ENCODE measurements around the gene ERN1.

The ERN1 gene

DNA sequence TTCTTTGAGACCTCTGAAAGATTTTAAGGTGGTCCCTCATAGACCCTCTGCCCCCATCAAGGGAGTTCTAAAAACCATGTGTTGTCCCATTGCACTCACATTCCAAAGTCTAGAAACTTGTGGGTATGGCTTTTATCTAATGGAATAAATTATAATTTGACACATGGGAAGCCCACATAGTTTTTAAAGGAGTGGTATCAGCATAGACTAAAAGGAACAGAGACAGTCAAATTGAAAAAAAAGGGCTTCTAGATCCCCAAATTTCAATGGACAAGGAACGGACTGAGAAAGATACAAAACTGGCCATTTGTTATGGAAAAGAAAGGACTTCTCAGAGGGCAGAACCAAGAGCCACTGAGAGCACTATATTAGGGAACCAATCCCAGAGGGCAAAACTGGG lies 60.8 kb downstream of the ERN1 start:
- no peak for DNase-seq (ENCODE audit: extremely low read depth, low read depth)
- TF ChIP-seq, protein P1, sequence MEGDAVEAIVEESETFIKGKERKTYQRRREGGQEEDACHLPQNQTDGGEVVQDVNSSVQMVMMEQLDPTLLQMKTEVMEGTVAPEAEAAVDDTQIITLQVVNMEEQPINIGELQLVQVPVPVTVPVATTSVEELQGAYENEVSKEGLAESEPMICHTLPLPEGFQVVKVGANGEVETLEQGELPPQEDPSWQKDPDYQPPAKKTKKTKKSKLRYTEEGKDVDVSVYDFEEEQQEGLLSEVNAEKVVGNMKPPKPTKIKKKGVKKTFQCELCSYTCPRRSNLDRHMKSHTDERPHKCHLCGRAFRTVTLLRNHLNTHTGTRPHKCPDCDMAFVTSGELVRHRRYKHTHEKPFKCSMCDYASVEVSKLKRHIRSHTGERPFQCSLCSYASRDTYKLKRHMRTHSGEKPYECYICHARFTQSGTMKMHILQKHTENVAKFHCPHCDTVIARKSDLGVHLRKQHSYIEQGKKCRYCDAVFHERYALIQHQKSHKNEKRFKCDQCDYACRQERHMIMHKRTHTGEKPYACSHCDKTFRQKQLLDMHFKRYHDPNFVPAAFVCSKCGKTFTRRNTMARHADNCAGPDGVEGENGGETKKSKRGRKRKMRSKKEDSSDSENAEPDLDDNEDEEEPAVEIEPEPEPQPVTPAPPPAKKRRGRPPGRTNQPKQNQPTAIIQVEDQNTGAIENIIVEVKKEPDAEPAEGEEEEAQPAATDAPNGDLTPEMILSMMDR (IDR thresholded peaks at IDR 0.05; ENCODE audit: low read depth, low read length): no peak

DNA sequence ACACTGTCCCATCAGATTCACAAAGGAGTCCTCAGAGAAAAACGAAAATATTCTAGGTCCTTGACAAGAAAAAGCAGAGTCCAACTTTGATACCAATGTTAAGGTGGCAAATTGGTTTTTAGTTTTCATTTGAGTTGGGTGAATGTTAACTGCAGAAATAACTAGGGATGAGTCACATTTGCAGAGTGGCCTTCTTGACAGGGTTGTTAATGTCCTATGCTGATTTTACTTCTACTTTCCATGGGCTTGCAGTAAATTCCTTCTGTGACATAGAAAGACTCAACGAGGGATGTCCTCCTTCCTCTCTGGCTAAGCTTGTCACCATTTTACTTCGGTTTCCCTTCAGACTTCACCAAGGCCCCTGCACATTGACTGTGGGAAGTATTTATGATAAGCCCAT lies 62.3 kb downstream of the ERN1 start:
- TF ChIP-seq, protein P1 (IDR thresholded peaks at IDR 0.05; ENCODE audit: low read depth, low read length): no peak
- DNase-seq (ENCODE audit: extremely low read depth, low read depth): no peak

DNA sequence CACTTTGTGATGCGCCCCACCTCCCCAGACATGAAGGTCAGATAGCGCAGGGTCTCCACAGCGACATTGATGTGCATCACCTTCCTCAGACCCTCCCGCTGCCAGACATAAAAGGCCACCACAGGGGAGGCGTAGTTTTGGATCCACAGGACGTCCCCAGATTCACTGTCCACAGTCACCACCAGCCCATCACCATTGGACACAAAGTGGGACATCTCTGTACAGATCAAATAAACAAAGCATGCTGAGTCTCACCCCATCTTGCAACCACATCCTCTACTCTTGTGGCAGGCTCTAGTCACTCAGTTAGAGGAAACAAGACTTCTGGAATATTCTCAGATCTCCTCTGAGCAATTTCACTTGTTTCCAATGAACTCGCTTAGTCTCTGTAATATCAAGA lies 63.2 kb downstream of the ERN1 start:
- TF ChIP-seq, protein P1 (IDR thresholded peaks at IDR 0.05; ENCODE audit: low read depth, low read length): no peak
- no peak for DNase-seq (ENCODE audit: extremely low read depth, low read depth)

DNA sequence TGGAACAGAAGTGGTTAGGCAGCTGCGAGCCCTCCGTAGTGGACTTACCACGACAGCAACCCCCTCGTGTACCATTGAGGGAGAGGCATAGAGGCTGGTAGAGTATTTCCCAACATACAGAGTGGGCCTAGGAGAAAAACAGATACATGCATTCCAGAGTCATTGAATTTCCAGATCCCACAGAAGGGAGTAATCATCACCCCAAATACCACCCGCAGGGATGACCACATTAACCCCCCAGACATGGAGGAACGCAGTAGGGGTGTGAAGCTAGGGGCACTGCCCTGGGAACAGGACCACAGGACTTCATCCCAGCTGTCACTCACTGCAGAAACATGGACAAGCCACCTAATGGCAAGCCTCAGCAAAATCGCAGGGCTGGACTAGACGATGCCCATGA lies 64.8 kb downstream of the ERN1 start:
- no peak for DNase-seq (ENCODE audit: extremely low read depth, low read depth)
- TF ChIP-seq, protein P1 (IDR thresholded peaks at IDR 0.05; ENCODE audit: low read depth, low read length): no peak

DNA sequence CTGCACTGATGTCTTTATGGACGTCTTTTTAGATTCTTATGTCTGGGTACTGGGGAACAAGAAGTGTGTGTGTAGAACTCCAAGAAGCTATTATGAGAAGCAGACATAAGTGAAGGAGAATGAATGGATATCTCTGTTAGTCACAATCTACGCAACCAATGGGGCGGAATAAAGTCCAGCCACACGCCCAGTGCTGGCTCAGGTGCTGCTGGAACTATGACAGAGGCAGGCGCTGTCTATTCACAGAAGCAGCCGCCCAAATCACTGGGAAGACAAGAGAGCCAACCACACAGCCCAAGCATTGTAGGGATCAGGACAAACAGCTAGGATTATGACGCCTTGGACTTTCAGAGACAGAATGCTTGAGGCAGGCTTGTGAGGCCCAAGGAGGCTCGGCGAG lies 65.6 kb downstream of the ERN1 start:
- DNase-seq (ENCODE audit: extremely low read depth, low read depth): no peak
- TF ChIP-seq, protein P1 (IDR thresholded peaks at IDR 0.05; ENCODE audit: low read depth, low read length): no peak

DNA sequence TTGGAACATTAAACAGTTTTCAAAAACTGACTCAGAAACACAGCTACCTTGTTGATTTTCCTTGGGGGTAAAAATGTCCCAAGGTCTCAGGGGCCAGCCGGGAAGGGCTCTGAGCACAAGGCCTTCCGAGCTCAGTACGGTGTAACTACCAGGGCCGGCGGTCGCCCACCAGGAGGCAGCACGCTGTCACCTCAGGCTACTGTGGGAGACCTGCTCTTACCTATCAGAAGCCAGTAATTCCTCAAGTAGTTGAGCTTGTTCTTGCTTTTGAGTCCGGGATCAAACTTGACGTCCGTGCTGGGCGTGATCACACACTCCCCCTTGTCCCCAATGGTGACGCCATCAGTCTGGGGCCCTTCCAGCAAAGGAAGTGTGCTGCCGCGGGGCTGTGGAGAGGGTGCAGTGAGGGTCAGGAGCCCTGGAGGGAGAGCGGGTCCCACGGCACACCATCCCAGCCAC lies 66.1 kb downstream of the ERN1 start:
- TF ChIP-seq, protein P1 (IDR thresholded peaks at IDR 0.05; ENCODE audit: low read depth, low read length): peak; percentile 26
- no peak for DNase-seq (ENCODE audit: extremely low read depth, low read depth)

DNA sequence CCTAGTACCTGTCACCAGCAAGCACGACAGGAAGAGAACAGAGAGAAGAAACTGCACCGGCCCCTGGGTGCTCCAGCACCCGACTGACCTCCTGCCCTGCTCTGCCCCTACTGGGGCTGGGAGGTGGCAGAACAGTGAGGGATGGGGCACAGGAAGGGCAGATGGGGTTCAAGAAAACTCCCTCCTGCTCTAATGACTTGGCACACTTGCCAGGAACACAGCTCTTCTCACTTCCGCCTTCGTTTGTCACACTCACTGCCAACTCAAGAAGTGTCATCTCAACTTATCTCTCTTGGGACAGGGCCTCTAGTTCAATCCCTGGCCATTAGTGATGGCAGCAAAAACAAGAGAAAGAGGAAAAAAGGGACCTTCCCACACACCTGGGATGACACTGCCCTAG lies 66.9 kb downstream of the ERN1 start:
- TF ChIP-seq, protein P1 (IDR thresholded peaks at IDR 0.05; ENCODE audit: low read depth, low read length): no peak
- DNase-seq (ENCODE audit: extremely low read depth, low read depth): no peak
